Prostate gland (tissue), 2 donors: ENCODE measurements around the gene GATAD2B. TPM values are rescaled to one million over a fixed set of nuclear protein-coding genes. Genes with fewer than 3 reads are reported as not detected.

Experiments
- DNase-seq: peaks from one replicate; pipeline ENCODE4 v3.0.0-alpha.2; 2019; ENCODE audit warnings: low spot score
- H3K27ac ChIP-seq, 2 donors: fragments of 200-600 bp; sonication (generic); 2 replicates each; pipeline ENCODE4 v1.5.1; 2017 to 2019
- H3K27me3 ChIP-seq: fragments of 200-600 bp; sonication (generic); replicated peaks from 2 replicates; pipeline ENCODE4 v1.5.1; 2019; ENCODE audit not compliant: insufficient read depth
- H3K36me3 ChIP-seq, 2 donors: fragments of 200-600 bp; sonication (generic); 1 replicate in 1 of 2; 2 replicates in 1 of 2; pipeline versions ENCODE4 v1.5.1 to v1.8.1; 2017 to 2019
- H3K4me1 ChIP-seq: fragments of 200-600 bp; sonication (generic); replicated peaks from 2 replicates; pipeline ENCODE4 v1.5.1; 2019
- H3K4me3 ChIP-seq, 2 donors: fragments of 200-600 bp; sonication (generic); 2 replicates each; pipeline ENCODE4 v1.5.1; 2017 to 2019
- H3K9me3 ChIP-seq: fragments of 200-600 bp; sonication (generic); 2 replicates; pipeline ENCODE4 v1.5.1; 2017
- CTCF ChIP-seq, 4 experiments: fragments of 200-600 bp in 2 of 4; fragments of 450-650 bp in 2 of 4; sonication (generic) in 2 of 4; IDR thresholded peaks; 1 replicate in 3 of 4; 2 replicates in 1 of 4; pipeline ENCODE4 v1.5.1; 2016 to 2019; ENCODE audit warnings: antibody characterized with exemption in 4 of 4, mild to moderate bottlenecking in 2 of 4, moderate library complexity in 2 of 4
- POLR2A ChIP-seq: fragments of 450-650 bp; IDR thresholded peaks from one replicate; pipeline ENCODE4 v1.6.1; 2016; ENCODE audit warnings: antibody characterized with exemption, mild to moderate bottlenecking
- POLR2AphosphoS5 ChIP-seq: sonication (generic); formaldehyde crosslinking; IDR thresholded peaks from one replicate; pipeline ENCODE4 v1.6.1; 2017; ENCODE audit warnings: antibody characterized with exemption
- WGBS: methylation state at CpG from one replicate; pipeline ENCODE4 v1.1.5; 2018; 5-methylcytosine and 5-hydroxymethylcytosine counted together
- intact Hi-C: fragments of 100-400 bp; cut with DNase I; formaldehyde crosslinking; loops from one replicate; pipeline ENCODE4 v1.14.2; 2022
- total RNA-seq, 2 donors: library from RNA; depleted of rRNA; stranded (reverse); fragments of >200 nt; gene quantifications; one replicate each; pipeline ENCODE4 v1.1.0, GENCODE V29; 2016

GATAD2B gene
- total RNA-seq, 2 donors from 2014 or later: 24.5 to 29.7 TPM

GRCh38 chr1:153831026-153831425, 91.7 kb downstream of the GATAD2B start:
- Histone ChIP-seq H3K27me3 (no peaks in the 10 kb centered on the region), H3K27ac (no peak overlapping the region), H3K36me3 (peaks cover 0 to 5% of the 10 kb centered on the region in 2 donors), H3K4me1 (no peaks in the 10 kb centered on the region), H3K9me3 (no peaks in the 10 kb centered on the region), H3K4me3 (no peak overlapping the region)
- intact Hi-C loops: no loop called here
- TF ChIP-seq POLR2AphosphoS5 (no peak), POLR2A (no peak), CTCF (IDR thresholded peaks at IDR 0.05) (no peak)
- DNase-seq: no peak
- WGBS: 52% methylated on average over 2 of the region's 2 CpGs

- H3K4me3 ChIP-seq: no peak overlapping the region
- no peaks in the 10 kb centered on the region for H3K4me1 ChIP-seq
- peaks cover 0 to 5% of the 10 kb centered on the region in 2 donors for H3K36me3 ChIP-seq
- H3K27me3 ChIP-seq: no peaks in the 10 kb centered on the region
- no peak for TF ChIP-seq POLR2A
- intact Hi-C loops: no loop called here
- WGBS: 87% methylated on average over 6 of the region's 6 CpGs
- H3K27ac ChIP-seq: no peak overlapping the region
- DNase-seq: no peak
- no peaks in the 10 kb centered on the region for H3K9me3 ChIP-seq
Observed at GRCh38 chr1:153827168-153827964, 95.4 kb downstream of the GATAD2B start.

- H3K4me3 ChIP-seq: no peak overlapping the region
- intact Hi-C loops: no loop called here
- H3K27ac ChIP-seq: no peak overlapping the region
- H3K9me3 ChIP-seq: no peaks in the 10 kb centered on the region
- 69% methylated on average over 2 of the region's 2 CpGs for WGBS
- H3K4me1 ChIP-seq: no peaks in the 10 kb centered on the region
- no peaks in the 10 kb centered on the region for H3K27me3 ChIP-seq
- DNase-seq: no peak
- no peak for TF ChIP-seq POLR2AphosphoS5
- TF ChIP-seq POLR2A: no peak
- TF ChIP-seq CTCF (IDR thresholded peaks at IDR 0.05): no peak
- peaks cover 5 to 15% of the 10 kb centered on the region in 2 donors for H3K36me3 ChIP-seq
Observed at GRCh38 chr1:153818876-153819275, 103.9 kb downstream of the GATAD2B start.

- intact Hi-C loops: no loop called here
- no peak overlapping the region for H3K27ac ChIP-seq
- H3K4me3 ChIP-seq: no peak overlapping the region
- no peaks in the 10 kb centered on the region for H3K4me1 ChIP-seq
- H3K9me3 ChIP-seq: no peaks in the 10 kb centered on the region
- H3K36me3 ChIP-seq: peaks cover 5 to 20% of the 10 kb centered on the region in 2 donors
- TF ChIP-seq POLR2AphosphoS5 (no peak), POLR2A (no peak), CTCF (IDR thresholded peaks at IDR 0.05) (no peak)
- H3K27me3 ChIP-seq: no peaks in the 10 kb centered on the region
- no peak for DNase-seq
- 88% methylated on average over 13 of the region's 13 CpGs for WGBS
Observed at GRCh38 chr1:153816283-153816889, 106.4 kb downstream of the GATAD2B start.

- H3K27ac ChIP-seq: no peak overlapping the region
Observed at GRCh38 chr1:153805886-153806719, 116.7 kb downstream of the GATAD2B start.

More at GRCh38 chr1:153805886-153806719, 116.7 kb downstream of the GATAD2B start:
- TF ChIP-seq POLR2A (no peak), POLR2AphosphoS5 (no peak), CTCF (IDR thresholded peaks at IDR 0.05) (no peak)
- H3K4me3 ChIP-seq: no peak overlapping the region
- 83% methylated on average over 11 of the region's 11 CpGs for WGBS
- H3K36me3 ChIP-seq: peaks cover 0 to 9% of the 10 kb centered on the region in 2 donors
- H3K4me1 ChIP-seq: no peaks in the 10 kb centered on the region
- no peaks in the 10 kb centered on the region for H3K9me3 ChIP-seq
- intact Hi-C loops: no loop called here
- DNase-seq: no peak
- H3K27me3 ChIP-seq: no peaks in the 10 kb centered on the region
